OCI-LY3 (cell line): Measurements from ENCODE around the gene CHST11.
"Not testable (repeated sequence)": the region's sequence is repeated elsewhere in the genome, so short reads cannot be mapped to it uniquely, and the experiment has no call there.

Source experiments
- EZH2phosphoT487 ChIP-seq: fragments of 200-600 bp; shearing (Covaris generic); IDR thresholded peaks from 2 replicates; pipeline ENCODE4 v1.6.1; 2018; ENCODE audit warnings: antibody characterized with exemption, mixed run types, low read depth
- TF ChIP-seq, protein P1 (sequence below): fragments of 200-600, 300-600 bp; sonication (generic); IDR thresholded peaks from 2 replicates; pipeline ENCODE4 v1.5.1; 2014; ENCODE audit warnings: antibody characterized with exemption, low read length, low read depth

DNA sequence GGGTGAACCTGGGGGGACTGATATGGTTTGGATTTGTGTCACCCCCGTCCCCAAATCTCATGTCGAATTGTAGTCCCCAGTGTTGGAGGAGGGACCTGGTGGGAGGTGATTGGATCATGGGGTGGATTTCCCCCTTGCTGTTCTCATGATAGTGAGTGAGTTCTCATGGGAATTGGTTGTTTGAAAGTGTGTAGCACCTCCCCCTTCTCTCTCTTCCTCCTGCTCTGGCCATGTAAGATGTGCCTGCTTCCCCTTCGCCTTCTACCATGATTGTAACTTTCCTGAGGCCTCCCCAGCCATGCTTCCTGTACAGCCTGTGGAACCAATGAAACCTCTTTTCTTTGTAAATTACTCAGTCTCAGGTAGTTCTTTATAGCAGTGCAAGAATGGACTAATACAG, 156.6 kb downstream of the CHST11 start:
- not testable (repeated sequence) for TF ChIP-seq EZH2phosphoT487
- TF ChIP-seq, protein P1, sequence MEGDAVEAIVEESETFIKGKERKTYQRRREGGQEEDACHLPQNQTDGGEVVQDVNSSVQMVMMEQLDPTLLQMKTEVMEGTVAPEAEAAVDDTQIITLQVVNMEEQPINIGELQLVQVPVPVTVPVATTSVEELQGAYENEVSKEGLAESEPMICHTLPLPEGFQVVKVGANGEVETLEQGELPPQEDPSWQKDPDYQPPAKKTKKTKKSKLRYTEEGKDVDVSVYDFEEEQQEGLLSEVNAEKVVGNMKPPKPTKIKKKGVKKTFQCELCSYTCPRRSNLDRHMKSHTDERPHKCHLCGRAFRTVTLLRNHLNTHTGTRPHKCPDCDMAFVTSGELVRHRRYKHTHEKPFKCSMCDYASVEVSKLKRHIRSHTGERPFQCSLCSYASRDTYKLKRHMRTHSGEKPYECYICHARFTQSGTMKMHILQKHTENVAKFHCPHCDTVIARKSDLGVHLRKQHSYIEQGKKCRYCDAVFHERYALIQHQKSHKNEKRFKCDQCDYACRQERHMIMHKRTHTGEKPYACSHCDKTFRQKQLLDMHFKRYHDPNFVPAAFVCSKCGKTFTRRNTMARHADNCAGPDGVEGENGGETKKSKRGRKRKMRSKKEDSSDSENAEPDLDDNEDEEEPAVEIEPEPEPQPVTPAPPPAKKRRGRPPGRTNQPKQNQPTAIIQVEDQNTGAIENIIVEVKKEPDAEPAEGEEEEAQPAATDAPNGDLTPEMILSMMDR: not testable (repeated sequence)
